GM12874 (cell line): Measurements from ENCODE around the gene ARL11.

ENCODE experiments used
- TF ChIP-seq, protein P1 (sequence below): IDR thresholded peaks from 2 replicates; pipeline ENCODE4 v1.5.1; 2011; ENCODE audit warnings: low read depth, mild to moderate bottlenecking, control low read depth, low read length, moderate library complexity; ENCODE audit not compliant: insufficient read depth

Gene ARL11

DNA sequence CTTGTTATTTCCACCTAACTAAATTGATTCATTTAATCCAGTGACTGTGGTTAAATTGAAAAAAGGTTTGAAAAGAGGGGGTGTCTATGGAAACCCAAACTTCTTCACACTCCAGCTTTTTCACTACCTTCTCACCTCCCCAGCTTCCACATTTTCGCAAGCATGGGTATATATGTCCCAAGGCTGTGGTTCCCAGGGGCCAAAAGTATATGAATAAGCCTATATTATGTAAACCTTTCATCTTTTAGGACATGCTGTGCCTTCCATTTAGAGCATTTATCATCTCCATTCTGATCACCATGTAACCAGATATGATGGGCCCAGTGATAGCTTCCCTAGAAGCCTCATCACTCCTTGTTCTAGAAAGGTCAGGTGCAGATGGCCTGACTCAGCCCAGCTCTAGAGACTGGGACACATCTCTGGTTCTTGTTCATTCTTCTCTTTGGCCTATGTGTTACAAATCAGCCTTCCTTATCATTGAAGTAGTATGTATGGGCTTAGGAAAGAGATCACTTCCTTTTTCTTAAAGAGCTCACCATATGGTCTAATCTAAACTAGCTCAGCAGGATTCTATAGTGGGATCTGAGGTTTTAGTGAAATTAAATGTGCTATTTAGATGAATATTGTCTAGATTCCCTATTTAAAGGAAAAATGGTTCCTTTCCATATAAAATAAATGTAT, 19.5 kb upstream of the ARL11 start:
- TF ChIP-seq, protein P1, sequence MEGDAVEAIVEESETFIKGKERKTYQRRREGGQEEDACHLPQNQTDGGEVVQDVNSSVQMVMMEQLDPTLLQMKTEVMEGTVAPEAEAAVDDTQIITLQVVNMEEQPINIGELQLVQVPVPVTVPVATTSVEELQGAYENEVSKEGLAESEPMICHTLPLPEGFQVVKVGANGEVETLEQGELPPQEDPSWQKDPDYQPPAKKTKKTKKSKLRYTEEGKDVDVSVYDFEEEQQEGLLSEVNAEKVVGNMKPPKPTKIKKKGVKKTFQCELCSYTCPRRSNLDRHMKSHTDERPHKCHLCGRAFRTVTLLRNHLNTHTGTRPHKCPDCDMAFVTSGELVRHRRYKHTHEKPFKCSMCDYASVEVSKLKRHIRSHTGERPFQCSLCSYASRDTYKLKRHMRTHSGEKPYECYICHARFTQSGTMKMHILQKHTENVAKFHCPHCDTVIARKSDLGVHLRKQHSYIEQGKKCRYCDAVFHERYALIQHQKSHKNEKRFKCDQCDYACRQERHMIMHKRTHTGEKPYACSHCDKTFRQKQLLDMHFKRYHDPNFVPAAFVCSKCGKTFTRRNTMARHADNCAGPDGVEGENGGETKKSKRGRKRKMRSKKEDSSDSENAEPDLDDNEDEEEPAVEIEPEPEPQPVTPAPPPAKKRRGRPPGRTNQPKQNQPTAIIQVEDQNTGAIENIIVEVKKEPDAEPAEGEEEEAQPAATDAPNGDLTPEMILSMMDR, result no peak

DNA sequence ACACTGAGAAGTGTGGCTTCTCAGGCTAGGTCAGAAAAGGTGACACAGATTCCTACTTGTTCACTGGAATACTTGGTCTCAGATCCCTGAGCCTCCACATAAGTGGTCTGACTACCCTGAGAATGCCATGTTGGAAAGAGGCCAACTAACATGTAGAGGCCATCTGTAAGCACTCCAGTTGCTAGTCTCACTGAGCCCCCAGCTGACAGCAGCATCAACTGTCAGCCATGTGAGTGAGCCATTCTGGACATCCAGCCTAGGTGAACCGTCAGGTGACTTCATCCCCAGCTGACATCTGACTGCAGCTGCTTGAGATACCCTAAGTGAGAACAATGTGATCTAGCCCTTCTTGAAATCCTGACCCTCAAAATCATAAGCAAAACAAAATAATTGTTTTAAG, 18.1 kb upstream of the ARL11 start:
- TF ChIP-seq, protein P1, result no peak

DNA sequence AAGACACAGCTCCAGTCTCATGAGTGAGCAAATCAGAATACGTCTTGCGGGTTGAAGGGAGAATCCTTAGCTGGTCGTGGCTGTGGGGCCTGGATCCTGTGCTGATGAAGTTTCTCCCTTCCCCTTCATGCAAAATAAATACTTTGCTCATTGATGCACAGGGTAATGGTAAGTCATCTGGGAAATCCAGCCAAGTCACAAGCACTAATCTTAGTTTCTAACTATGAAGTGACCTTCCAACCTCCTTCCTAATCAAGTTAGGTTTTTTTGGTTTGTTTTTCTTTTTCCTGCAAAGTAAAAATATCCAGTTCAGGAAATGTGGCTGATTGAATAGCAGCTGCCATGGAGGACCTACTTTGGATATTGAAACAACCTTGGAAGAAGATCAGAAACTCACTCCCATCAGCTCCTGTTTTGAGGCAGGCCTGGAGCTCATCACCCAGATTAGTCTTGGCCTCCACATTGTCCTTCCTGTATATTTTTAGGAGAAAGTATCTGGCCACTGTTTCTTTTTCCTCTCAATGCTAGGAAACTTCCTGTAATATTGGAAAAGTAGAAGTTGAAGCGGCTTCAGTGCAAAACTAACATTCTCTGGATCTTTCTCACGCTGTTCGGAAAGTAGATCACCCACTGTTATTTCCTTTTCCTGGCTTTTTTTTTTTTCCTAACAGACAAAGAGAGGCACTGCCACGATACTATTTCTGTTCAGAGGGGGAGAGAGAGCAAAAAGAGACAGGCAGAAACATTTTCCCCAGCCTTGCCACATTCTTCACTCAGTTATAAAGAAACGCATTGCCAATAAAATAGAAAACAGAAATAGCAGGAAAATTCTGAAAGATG, 12.3 kb upstream of the ARL11 start:
- TF ChIP-seq, protein P1, result no peak

DNA sequence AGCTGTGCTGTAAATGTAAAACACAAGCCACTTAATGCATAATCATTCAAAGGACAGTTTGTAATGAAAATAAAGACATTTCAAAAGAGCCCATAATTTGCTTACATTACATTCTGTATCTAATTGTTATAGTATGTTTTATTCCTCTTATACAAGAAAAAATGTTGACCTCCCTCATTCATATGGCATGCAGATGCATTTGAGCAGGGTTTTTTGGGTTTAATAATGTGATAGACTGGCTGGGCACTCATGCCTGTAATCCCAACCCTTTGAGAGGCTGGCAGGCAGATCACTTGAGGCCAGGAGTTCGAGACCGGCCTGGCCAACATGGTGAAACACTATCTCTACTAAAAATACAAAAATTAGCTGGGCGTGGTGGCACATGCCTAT, 11.6 kb upstream of the ARL11 start:
- TF ChIP-seq, protein P1, result no peak

DNA sequence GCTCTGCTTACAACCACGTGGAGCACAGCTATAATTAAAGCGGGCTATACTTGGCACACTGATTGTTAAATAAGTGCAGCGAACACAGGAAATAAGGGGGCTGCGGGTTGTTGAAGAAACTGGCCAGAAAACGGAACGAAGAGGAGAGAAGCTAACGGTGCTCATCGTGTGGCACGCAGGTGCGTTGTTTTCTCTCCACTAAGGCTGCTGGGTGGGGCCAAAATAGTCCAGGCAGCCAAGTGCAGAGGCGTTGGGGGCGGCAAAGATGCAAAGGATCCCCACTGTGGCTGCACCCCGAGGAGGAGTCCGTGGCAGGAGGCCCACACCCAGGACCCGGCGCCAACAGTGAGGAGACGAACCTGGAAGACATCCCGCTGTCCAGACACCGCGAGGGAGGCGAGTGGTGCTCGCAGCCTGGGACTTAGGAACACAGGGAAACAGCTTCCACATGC, 8.1 kb upstream of the ARL11 start:
- TF ChIP-seq, protein P1, result no peak

DNA sequence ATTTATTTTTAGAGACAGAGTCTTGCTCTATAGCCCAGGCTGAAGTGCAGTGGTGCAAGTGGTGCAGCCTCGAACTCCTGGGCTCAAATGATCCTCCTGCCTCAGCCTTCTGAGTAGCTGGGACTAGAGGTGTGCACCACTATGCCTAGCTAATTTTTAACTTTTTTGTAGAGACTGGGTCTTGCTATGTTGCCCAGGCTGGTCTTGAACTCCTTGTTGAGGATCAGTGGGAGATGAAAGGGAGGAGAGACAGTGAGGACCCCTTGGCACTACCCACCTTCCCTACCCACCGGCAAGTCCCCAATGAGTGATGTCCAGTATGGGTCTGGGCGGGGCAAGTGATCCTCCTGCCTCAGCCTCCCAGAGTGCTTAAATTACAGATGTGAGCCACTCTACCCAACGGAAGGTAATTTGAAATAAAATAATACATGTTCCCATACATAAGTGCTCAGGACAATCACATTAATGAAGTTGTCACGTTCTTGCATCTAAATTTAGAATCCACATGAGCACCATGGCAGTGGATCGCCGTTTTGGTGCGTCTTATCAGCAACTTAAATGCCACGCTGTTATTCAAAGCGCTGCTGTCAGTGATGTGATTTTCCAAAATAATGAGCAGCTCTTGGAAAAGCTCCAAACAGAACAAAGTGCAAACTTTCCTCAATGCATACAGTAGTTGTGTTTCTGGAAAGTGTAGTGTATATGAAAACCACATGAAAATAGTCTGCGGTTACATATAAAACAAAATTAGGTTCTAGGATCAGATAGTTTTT, 5.9 kb upstream of the ARL11 start:
- TF ChIP-seq, protein P1, result no peak

DNA sequence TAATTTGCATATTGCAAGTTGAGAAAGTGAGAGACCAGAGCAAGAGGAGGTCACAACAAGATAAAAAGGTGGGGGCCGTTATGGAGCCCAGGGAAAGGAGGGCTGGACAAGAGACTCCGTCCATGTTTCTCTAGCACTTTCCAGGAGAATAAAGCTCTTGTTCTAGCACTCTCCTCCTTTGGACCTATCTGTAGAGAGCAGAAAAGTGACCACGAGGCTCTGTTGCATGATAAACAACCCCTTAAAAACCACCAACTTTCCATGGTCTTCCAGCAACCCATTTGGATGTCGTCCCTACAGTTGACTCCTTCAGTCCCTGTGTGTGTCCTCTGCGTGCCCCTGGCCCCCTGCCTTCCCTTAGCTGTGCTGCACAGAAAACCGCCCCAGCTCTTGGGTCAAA, 4.1 kb upstream of the ARL11 start:
- TF ChIP-seq, protein P1, result no peak
